SK-N-SH (cell line): ENCODE data around the gene UBA1.

Source experiments
- EP300 ChIP-seq, 2 experiments: IDR thresholded peaks; 2 replicates each; pipeline versions ENCODE4 v1.4.0 to v1.6.1; 2012; ENCODE audit warnings: borderline replicate concordance in 1 of 2, low read depth in 1 of 2, low read length in 1 of 2
- RFX5 ChIP-seq: IDR thresholded peaks from 2 replicates; pipeline ENCODE4 v1.6.1; 2012; ENCODE audit warnings: mild to moderate bottlenecking, improper control_type of control experiment, low read length

DNA sequence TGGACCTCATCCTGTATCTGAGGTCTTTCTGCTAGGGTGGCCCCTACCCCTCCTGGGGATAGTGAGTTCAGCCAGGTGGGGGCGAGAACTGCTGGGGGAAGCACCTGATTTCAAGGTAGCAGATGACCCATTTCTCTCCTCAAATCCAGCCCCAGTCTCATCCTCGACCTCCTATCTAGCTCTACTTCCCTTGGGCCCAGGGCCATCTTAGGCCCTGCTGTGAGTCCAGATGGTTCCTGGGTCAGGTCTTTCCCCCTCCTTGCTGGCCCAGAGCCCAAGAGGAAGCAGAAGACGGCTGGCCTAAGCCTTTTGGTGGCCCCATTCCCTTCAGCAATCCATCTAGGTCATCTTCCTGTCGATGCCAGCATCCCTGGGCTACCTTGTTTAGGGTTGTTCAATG, 28.1 kb downstream of the UBA1 start:
- TF ChIP-seq EP300 (IDR thresholded peaks at IDR 0.05; ENCODE audit: borderline replicate concordance in 1 of 2, low read depth in 1 of 2, low read length in 1 of 2), result no peak
- no peak for TF ChIP-seq RFX5
